ENCODE measurements around the gene COBL.

COBL gene

DNA sequence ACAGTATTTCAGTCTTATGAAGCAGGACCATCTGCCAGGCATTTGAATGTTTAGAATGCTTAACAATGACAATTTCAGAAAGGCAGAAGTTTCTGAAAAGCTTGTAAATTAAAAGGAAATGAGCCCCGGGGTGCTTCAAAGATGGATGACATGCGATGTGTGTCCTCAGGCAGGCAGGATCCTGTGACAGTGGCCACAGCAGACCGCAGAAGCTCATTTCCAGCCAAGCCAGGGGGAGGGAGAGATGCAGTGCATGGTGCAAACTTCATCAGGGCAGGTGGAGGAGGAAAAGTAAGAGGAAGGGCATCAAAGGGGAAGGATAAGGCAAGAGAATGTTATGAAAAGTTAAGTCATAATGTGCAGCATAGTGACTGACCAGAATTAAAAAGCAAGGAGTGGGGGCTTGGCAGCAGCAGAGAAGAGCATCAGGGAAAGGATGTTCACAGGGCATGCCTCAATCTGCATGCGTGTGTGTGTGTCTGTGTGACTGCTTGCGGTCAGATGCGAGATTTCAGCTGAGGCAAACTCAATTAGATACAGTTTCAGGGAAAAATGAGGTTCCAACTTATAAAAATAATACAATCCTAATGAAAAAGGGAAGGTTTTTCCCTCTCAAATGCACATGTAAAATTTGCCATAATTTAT lies 173.7 kb downstream of the COBL start:
- no peak for DNase-seq (ENCODE audit: low read depth)

DNA sequence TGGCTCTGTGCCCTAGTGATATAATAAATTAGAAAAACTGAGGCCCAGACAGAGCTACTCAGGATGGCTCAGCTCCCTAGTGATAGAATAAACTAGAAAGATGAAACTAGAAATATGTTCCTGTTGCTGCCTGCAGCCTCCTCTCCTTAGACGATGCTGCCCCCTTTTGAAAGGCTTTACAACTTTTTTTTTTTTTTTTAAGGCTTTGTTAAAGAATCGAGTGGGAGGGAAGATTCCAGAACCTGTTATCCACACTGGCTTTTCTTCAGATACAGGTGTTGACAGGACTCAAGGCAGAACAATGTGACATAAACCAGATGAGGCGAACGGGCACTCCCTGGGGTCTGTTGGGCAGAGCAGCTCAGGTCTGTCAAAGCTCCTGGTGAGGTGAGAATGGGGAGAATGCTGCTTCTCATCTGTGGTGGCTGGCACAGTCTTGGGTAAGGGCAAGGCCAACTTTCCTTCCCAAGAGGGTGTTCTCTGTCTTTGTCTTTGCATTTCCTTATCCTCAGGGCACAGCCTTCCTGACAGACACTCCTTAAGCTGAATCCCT lies 175.1 kb downstream of the COBL start:
- DNase-seq (ENCODE audit: low read depth) = no peak

DNA sequence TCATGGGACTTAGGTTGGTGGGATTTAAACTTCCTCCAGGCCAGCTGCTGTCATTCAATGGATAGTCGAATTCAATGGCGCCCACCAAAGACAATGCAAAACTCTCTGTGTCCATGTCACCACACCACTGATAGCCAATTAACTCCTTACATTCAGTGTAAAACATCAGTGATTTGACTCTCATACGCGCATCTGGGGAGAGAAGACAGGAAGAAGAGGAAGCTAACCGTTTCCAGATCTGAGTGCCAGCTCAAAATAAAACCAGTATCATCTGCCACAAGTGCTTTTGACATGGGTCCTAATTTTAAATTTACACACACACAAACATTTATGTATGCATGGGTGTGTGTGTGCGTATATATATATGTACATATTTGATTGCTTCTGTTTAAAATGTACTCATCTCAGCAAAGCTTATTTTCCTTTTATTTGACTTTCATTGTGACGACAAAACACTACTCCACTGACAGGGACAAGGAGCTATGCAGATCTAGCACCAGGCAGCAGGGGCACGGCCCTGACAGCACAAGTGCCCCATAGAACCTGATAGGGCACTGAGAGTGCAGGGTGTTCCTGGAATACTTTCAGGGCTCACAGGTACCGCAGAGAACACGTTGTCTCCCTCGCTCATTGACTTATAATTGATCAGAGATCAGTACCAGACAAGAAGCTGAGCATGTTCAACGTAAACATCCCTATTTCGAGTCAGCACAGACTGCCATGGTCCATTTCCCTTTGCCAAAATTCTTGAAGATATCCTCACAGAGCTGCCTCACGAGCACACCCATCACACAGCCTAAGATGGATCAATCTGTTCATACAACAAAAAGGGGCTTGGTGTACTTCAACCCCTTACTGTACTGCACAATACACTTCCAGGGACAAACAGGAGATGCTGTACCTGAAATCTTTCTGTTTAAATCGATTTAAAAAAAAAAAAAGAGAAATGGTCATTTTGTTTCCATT lies 176.1 kb downstream of the COBL start:
- no peak for DNase-seq (ENCODE audit: low read depth)

DNA sequence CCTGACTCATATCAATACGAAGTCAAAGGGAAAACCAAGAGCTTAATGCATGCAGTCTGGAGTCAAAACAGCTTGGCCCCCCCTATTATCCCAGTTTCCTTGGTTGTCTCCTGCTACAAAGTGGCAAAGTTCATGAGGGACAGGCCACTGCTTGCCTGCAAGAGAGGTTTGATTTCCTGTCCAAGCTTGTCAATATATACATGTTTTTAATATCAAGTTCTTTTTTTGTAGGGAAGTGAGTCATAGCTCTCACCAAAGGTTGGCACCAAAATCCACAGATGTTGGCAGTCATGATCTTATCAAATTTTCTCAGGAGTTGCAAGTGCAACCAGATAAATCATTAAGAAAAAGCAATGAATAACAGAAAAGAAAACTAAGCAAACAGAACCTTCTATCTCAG lies 176.8 kb downstream of the COBL start:
- DNase-seq (ENCODE audit: low read depth) = no peak

DNA sequence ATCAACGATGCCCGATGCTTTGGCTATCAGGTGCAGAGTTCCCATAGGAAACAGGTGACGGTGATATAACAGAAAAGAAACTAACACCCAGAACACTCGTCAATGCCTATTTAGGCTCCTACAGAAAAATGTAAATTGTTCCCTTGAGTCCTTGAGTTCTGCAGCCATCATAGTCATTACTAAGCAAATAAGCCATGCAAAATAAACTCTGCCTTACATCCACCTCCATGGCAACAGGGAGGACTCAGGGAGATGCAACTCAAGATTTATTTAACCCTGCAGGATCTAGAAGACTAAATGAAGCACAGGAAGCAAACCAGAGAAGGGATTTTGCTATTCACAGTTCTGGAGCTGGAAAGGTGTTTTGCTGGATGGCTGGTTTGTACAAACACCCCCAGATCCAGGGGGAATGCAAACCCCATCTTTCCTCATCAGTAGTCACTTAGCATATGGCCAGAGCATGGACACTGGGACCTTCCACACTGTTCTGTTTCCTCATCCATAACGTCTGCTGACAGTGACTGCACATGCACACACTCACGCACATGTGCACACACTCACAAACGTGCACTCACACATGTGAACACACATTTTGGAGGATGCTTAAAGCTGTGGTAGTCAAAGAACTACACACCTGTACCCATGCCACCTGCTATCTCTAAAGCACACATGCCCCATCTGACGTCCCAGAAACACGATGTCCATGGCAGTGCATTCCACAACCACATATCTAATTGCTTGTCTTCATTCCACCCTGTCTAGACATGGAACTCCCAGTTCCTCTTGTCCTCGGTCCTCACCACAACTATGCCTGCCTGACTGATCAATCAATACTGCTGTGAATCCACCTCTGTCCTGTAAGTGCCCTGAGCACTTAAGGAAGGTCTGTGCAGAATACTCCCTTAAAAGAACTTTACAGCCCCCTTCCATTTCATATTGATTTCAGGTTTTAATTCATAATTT lies 178.2 kb downstream of the COBL start:
- DNase-seq (ENCODE audit: low read depth) = no peak

DNA sequence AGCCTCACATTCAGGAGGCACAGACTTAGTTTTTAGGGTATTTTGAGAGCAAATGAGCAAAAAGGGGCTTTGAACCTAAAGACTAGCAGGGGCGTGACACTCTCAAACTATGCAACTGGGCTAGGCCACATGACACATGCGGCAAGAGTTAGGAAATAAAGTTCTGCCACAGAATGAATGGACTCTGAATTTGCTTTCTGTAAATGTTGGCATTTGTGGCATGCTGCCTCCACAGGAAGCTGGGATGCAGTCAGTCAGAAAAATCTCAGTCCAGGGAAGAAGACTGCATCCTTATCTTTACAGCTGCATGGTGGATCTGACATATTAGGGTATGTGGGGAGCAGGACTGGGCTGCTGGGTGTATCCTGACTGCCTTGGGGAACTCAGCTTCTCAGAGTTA lies 181.0 kb downstream of the COBL start:
- no peak for DNase-seq (ENCODE audit: low read depth)

DNA sequence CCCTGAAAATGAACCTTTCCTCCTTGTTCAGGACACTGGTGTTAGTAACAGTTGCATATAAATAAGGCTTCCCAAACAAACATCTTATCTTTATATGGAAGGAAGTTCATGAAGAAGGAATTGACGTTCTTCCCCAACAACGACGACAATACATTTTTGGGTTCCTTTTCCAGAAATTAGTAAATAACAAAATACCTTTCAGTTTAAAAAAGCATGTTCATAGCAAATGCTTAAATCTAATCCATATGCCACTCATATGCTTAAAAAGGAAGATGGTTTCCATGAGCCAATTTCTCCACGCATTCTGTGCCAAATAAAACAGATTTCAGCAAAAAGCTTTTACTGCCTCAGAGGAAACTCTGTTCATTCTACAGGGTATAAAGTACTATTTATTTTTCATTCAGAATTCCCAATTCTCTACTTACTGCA lies 182.6 kb downstream of the COBL start:
- DNase-seq (ENCODE audit: low read depth) = no peak

DNA sequence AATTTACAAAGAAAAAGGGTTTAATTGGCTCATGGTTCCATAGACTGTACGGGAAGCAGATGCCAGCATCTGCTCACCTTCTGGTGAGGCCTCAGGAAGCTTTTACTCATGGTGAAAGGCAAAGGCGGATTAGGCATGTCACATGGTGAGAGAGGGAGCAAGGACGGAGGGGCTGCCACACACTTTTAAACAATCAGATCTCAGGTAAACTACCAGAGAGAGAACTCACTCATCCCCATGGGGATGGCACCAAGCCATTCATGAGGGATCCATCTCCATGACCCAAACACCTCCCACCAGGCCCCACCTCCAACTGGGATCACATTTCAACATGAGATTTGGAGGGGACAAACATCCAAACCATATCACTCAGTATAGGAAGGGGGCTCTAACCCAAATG lies 183.9 kb downstream of the COBL start:
- no peak for DNase-seq (ENCODE audit: low read depth)

DNA sequence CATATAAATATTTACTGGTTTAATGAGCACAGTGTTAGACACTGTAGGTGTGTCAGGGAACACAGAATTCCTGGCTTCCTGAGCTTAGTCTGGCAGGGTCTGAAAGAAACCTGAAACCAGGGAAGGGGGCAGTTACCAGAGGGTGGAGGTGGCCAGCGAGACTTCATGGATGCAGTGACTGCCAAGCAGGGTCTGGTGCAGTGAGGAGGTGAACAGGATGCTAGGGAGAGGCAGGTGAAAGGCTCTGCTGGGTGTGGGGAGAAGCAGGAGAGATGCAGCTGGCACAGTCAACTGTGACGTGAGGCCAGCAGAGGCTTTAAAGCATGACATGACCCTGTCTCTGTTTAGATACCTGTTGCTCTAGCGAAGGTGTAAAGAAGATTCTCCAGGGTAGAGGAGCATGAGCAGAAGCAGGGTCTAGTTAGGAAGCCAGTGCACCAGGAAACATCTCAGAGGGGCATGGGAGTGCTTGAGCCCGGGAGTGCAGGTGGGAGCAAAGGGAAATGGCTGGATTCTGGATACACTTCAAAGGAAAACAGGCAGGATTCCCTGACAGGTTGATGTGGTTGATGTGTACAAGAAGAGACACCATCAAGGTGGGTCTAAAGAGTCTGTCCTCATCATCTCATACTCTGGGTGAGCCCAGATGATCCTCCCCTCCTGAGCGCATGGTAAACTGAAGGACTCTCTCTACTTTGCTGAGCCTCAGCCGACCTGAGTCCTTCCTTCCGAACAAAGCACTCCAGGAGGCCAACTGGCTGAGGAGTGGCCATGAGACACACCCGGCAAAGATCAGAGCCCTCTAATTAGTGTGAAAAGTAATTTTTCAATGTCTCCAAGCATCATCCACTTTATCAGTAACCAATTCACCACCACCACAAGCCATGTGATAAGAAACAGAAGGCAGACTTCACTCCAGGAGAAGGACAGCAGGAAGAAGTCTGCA lies 186.8 kb downstream of the COBL start:
- DNase-seq (ENCODE audit: low read depth) = no peak

DNA sequence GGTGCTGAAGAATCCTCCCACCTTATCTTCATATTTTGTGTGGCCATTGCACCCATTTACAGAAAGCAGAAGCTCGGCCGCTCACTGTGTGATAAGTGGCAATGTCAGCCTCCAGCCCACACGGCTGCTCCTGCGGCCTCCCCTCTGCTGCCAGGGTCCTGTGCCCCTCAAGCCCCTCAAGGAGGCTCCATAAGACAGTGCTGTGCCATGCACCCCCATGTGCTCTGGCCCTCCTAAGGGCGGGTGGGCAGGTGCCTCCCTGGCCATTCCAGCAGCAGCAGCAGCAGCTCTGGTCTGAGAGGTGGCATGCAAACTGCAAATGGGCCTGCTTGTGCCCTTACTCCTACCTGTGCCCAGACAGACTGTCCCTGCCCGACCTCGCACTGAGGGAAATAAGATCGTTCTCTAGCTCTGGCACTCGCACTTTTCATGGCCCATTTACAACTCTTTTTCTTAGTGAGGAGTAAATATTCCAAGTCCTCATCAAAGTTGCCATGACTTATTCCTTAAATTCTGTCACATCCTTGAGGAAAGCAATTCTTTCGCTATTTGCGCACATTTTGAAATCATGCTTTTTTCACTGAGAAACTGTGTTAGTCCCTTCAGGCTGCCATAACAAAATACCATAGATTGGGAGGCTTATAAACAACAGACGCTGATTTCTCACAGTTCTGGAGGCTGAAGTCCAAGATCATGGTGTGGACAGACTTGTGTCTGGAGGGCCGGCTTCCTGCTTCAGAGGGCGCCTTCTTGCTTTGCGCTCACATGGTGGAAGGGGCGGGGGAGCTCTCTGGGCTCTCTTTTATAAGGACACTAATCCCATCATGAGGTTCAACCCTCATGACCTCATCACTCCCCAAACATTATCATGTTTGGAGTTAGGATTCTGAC lies 187.8 kb downstream of the COBL start:
- DNase-seq (ENCODE audit: low read depth) = no peak

DNA sequence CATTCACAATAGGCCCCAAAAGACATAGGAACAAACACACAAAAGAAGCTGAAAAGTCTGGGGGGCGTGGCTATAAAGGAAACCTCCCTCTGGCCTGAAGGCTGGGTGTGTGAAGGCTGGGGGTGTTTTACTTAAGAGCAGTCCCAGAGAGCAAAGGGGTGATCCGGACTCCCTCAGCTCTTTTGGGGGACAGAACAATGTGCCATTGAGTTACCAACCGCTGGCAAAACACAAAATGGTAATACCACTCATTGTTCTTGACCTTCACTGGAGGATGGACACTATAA lies 189.0 kb downstream of the COBL start:
- DNase-seq (ENCODE audit: low read depth) = no peak

DNA sequence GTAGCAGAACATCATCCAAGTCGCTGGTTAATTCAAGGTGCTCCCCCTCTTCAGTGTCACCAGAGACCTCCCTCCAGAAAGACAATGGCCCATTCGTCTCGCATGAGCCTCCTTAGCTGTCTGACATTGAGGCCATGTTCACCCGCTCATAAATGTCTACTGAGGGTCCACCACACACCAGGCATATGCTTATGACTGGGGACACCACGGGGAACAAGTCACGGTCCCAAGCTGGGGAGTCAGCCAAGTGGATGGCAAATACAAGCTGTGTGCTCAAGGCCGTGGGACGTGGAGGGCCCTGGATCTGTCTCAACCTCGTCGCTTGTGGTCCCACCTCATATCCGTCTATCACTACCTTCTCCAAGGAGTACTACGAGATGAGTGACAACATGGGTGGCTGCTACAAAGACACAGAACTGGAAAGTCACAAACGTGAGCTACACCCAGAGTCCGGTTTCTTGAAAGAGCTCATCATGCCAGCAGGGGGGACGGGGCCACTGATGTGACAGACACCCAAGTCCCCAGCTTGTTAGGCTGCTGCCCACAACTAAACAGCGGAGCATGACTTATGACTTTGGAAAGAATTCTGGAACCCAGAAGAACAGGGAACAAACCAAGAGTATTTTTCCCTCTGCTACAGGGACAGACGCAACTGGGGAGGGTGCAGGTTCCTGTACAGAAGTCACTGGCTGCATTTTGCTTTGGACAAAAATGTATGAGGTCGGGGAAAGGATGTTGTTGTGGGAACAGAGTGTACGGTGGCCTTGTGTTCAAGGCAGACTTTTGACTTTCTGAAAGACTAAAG lies 189.6 kb downstream of the COBL start:
- no peak for DNase-seq (ENCODE audit: low read depth)

DNA sequence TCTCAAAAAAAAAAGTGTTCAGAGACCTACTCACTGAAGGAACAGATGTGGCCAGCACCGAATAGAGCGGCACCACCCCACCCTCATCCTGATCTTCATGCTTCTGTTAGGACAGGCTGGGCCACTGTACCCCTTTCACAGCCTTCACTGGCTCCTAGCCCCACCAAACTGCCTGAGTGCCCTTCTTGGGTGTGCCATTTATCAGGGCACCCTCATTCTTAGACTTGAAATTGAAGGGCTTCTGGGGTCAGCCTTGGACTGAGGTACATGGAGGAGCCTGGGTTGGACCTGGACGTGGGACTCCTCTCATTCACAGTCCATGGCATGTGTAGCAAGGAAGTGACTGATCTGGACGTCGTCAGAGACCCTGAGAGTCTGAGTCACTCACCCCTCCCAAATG lies 190.3 kb downstream of the COBL start:
- DNase-seq (ENCODE audit: low read depth) = no peak

DNA sequence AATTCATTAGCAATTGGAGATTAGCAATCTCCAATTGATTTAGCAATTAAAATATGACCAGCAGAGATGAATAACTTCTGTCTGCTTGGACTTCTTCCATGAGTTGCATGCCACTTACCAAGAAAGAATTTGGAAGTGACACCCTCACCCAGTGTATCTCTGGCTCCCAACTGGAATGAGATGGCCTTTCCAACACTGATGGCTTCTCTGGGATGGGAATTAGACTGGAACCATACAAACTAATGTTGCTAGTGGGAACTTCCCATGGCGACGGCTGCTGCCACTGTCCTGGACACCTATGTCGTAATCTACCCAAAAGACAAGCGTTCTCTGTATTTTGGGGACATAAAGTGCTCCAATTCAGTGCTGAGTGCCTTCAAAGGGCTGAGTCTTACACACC lies 192.3 kb downstream of the COBL start:
- no peak for DNase-seq (ENCODE audit: low read depth)

DNA sequence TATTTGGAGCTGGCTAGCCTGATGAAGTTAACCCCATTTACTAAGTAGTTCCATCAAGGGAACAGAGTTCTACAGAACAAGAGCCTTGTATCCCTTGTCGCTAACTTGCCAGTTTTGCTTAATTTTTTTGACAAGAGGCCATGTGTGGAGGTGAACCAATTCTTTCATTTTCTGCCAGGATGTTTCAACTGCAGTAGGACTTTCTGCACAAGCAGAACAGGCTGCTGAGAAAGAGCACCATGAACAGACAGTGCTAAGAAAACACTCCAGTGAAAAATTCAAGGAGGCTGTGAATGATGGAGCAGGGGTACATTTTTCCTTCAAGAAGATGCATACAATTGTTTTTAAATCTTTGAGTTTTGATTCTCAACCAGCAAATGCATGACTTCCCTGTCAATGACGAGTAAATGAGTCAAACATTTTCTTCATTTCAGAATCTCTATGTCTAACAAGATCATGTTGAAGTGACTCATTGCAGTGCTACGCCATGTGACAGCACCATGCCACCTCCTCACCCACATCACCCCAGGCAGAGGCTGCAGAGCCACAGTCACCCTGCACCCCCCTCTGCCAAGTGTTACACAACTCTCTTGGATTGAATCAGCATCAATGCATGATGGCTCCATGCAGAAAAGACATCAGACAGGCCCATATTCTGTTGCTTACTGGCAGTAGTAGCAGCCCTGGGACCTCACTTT lies 193.1 kb downstream of the COBL start:
- peak; percentile 66 for DNase-seq (ENCODE audit: low read depth)

DNA sequence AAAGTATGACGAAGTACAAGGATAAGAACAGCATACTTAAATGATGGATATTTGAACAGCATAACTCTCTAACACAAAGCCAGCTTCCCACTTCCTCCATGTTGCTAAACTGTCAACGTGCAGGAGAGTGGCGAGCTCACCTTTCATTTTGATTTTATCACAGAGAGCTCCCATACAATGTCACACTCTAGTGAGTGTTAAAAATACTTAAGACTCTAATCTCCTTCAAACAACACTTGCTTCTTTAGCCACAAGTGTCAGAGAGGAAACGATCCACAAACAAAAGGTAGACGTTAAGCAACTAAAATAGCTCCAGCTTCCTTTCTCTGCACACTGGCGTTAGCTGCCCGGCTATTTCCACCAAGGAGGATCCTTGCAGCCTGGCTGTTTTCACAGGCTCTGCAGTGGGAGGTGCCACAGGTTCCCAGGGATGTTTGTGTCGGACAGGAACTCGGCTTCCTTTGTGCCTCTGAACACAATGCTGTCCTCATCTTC lies 194.6 kb downstream of the COBL start:
- DNase-seq (ENCODE audit: low read depth) = no peak

DNA sequence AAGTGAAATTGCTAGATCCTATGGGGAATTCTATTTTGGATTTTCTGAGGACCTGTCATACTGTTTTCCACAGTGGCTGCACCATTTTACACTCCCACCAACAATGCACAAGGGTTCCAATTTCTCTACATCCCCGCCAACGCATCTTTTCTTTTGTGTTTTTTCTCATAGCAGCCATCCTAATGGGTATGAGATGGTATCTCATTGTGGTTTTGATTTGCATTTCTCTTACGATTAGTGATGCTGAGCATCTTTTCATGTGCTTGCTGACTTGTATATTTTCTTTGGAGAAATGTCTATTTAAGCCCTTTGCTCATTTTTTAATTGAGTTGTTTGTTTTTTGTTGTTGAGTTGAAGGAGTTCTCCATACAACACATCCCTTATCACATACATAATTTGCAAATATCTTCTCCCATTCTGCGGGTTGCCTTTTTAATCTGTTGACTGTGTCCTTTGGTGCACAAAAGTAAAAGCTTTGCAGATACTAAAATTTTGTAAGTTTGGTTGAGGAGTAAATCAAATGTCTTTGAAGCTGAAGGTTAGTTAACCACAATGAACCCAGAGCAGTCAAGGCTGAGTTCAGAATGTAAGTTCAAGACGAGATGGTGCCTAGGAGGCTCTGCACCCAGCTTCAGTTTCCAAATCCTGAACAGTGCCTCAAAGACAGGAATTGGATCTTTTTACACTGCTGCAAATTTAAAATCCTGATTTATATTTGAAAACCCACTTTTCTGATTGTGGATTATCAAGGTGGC lies 195.4 kb downstream of the COBL start:
- DNase-seq (ENCODE audit: low read depth) = no peak

DNA sequence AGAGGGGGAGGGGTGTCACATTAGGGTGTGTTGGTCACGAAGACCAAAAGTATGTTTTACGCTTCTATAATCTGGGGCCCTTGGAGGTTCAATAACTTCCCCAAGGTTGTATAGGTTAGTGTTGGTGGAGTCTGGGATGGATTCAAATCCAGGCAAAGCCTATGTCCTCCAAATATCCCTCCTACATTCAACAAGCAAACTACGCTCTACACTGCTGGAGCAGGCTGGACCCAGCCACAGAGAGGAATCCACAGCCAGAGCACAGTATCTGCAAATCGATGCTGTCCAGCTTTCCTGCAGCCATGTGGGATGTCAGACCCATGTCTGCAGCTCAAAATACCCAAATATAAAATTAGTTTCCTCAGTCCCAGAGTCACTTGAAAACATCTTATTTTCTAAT lies 198.0 kb downstream of the COBL start:
- no peak for DNase-seq (ENCODE audit: low read depth)
